Measurements from ENCODE around the gene ARHGAP30.
"Not testable (repeated sequence)": the region's sequence is repeated elsewhere in the genome, so short reads cannot be mapped to it uniquely, and the experiment has no call there.

ARHGAP30 gene

DNA sequence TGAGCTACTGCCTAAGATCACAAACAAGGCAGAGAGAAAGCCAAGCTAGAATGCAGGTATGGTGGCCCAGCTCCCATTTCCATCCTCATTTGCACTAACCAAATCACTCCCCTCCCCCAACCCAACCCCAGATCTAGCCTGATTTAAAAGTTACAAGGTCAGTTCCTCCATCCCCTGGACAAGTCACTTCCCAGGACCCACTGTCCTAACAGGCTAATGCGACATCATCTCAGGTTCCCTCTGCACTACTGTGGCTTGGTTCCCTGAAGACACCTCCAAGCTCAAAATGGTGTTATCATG lies 51.1 kb downstream of the ARHGAP30 start:
- peaks cover 13% of the 10 kb centered on the region for H3K4me1 ChIP-seq (ENCODE audit: insufficient read depth, low read length)
- H3K36me3 ChIP-seq (ENCODE audit: insufficient read depth, low read length) = no peaks in the 10 kb centered on the region
- H2AFZ ChIP-seq (ENCODE audit: low read depth, low read length) = no peak overlapping the region
- H3K4me3 ChIP-seq (ENCODE audit: low read length) = no peak overlapping the region
- H3K9me3 ChIP-seq (ENCODE audit: low read length) = no peaks in the 10 kb centered on the region
- H3K27me3 ChIP-seq (ENCODE audit: insufficient read depth, low read length) = peaks cover 35% of the 10 kb centered on the region

DNA sequence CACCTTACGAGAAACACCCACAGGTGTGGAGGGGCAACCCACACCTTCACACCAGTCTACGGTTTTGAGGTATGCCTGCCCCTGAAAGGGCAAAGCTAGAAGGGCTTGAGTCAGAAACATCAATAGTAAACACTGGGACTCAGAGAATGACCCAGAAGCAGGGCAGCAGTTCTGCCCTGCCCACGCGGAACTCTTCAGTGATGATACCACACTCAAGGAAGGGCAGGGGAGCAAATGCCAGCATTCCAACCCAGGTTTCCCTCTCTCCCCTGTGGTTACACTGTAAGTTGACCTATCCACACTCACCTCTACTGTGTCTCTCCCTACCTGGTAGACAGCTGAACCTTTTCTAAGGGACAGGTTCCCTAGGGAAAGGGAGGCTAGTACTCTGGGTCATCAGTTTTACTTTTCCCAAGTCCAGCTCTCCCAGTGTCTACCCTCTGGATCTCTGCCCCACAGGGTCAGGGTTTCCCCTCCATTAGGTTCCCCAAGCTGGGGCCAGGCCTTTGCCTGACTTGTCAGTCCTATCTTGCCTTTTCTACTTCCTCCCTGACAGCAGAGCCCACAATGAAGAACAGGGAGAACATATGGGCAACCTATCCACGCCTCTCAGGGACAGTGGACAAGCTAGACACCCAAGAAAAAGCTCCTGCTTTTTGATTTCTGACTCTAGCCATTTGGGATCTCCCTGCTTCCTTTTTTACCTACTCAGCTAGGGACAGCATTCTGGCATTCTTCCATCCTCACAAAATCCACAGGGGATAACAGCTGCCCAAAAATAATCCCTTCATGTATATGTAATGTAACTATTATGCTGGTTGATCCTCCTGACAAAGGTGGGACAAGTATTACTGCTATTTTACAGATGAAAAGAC lies 51.7 kb downstream of the ARHGAP30 start:
- H3K9me3 ChIP-seq (ENCODE audit: low read length) = no peaks in the 10 kb centered on the region
- H3K4me1 ChIP-seq (ENCODE audit: insufficient read depth, low read length) = peaks cover 13% of the 10 kb centered on the region
- H2AFZ ChIP-seq (ENCODE audit: low read depth, low read length) = no peak overlapping the region
- H3K4me3 ChIP-seq (ENCODE audit: low read length) = no peak overlapping the region
- H3K36me3 ChIP-seq (ENCODE audit: insufficient read depth, low read length) = no peaks in the 10 kb centered on the region
- peaks cover 35% of the 10 kb centered on the region for H3K27me3 ChIP-seq (ENCODE audit: insufficient read depth, low read length)

DNA sequence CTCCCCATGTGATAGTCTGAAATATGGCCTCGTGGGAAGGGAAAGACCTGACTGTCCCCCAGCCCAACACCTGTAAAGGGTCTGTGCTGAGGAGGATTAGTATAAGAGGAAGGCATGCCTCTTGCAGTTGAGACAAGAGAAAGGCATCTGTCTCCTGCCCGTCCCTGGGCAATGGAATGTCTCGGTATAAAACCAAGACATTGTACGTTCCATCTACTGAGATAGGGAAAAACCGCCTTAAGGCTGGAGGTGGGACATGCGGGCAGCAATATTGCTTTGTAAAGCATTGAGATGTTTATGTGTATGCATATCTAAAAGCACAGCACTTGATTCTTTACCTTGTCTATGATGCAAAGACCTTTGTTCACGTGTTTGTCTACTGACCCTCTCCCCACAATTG lies 52.5 kb downstream of the ARHGAP30 start:
- H3K36me3 ChIP-seq (ENCODE audit: insufficient read depth, low read length); H2AFZ ChIP-seq (ENCODE audit: low read depth, low read length); H3K9me3 ChIP-seq (ENCODE audit: low read length); H3K4me3 ChIP-seq (ENCODE audit: low read length): not testable (repeated sequence)
- Histone ChIP-seq H3K4me1 (ENCODE audit: insufficient read depth, low read length) (peaks cover 13% of the 10 kb centered on the region), H3K27me3 (ENCODE audit: insufficient read depth, low read length) (peaks cover 33% of the 10 kb centered on the region)

DNA sequence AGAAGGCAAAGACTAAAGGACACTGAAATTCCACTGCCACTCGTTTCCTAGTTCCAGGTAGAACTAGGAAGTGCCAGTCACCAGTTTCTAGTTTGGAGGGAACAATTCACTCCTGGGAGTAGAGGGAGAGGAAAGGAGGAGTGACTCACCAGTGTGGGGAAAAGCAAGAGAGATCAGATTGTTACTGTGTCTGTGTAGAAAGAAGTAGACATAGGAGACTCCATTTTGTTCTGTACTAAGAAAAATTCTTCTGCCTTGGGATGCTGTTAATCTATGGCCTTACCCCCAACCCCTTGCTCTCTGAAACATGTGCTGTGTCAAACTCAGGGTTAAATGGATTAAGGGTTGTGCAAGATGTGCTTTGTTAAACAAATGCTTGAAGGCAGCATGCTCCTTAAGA lies 53.0 kb downstream of the ARHGAP30 start:
- H3K4me1 ChIP-seq (ENCODE audit: insufficient read depth, low read length) = peaks cover 13% of the 10 kb centered on the region
- not testable (repeated sequence) for H2AFZ ChIP-seq (ENCODE audit: low read depth, low read length); H3K9me3 ChIP-seq (ENCODE audit: low read length); H3K36me3 ChIP-seq (ENCODE audit: insufficient read depth, low read length); H3K4me3 ChIP-seq (ENCODE audit: low read length)
- peaks cover 28% of the 10 kb centered on the region for H3K27me3 ChIP-seq (ENCODE audit: insufficient read depth, low read length)

DNA sequence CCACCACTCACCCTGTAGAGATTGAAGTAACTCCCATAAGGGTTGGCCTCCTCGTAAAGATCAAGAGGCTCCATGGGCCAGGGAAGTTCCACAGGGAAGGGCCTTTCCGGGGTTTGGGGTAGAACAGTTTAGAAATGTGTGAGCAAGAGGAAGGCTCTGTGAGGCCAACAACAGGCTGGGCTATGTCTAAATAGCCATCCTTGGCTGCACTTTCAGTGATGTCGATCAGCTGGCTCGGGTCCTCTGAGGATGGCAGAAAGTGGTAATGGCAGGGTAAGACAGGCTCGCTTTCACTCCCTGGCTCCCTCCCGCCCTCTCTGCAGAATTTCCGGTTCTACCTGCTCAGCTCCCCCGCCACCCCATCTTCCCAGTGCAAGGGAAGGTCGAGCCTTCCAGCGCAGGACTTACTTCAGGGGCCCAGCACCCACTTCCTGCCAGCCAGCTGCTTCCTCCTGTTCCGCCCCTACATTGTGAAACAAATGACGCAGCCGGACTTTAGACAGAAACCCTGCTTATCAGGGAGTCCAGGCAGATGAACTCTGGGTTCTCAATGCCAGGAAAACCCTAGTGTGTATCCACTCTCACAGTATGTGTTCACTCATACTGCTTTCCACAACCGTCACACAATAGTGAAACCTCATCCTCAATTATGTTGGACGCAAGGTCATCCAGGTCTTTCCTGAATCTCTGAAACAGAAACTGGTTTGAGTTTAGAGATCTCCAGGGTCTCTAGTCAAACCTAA lies 56.0 kb downstream of the ARHGAP30 start:
- no peak overlapping the region for H3K4me3 ChIP-seq (ENCODE audit: low read length)
- H3K4me1 ChIP-seq (ENCODE audit: insufficient read depth, low read length) = no peaks in the 10 kb centered on the region
- H3K27me3 ChIP-seq (ENCODE audit: insufficient read depth, low read length) = peaks cover 3% of the 10 kb centered on the region

DNA sequence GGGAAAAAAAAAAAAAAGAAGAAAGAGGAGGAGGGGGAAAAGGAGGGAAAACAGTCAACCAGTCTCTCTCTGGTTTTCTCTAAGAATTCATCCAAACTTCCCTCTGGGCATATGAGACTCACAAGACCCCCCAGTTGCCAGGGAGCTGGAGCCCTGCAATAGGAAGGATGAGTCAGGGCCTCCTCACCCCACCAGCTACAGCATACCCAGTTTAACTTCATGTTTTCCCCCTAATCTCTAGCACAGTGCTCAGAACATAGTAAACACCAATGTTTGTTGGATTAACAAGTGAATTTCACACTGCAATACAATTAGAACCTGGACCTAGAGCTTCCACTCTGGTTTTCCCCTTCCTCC lies 56.6 kb downstream of the ARHGAP30 start:
- no peaks in the 10 kb centered on the region for H3K9me3 ChIP-seq (ENCODE audit: low read length)
- H3K4me3 ChIP-seq (ENCODE audit: low read length) = no peak overlapping the region
- H3K36me3 ChIP-seq (ENCODE audit: insufficient read depth, low read length) = no peaks in the 10 kb centered on the region
- no peaks in the 10 kb centered on the region for H3K4me1 ChIP-seq (ENCODE audit: insufficient read depth, low read length)
- no peak overlapping the region for H2AFZ ChIP-seq (ENCODE audit: low read depth, low read length)
- H3K27me3 ChIP-seq (ENCODE audit: insufficient read depth, low read length) = peaks cover 3% of the 10 kb centered on the region

More for the DNA sequence above, 56.0 kb downstream of the ARHGAP30 start:
- no peaks in the 10 kb centered on the region for H3K36me3 ChIP-seq (ENCODE audit: insufficient read depth, low read length)
- no peak overlapping the region for H2AFZ ChIP-seq (ENCODE audit: low read depth, low read length)
- no peaks in the 10 kb centered on the region for H3K9me3 ChIP-seq (ENCODE audit: low read length)

DNA sequence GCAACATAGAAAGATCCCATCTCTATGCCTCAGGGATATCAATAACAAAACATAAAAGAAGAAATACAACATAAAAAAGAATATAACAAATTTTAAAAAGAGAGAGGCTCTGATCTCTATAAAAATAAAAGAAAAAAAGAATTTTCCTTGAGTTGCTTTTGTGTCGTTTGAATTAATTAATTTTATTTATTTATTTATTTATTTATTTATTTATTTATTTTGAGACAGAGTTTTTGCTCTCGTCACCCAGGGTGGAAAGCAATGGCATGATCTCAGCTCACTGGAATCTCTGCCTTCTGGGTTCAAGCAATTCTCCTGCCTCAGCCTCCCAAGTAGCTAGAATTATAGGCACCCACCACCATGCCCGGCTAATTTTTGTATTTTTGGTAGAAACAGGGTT lies 57.3 kb downstream of the ARHGAP30 start:
- Histone ChIP-seq H3K9me3 (ENCODE audit: low read length) (no peaks in the 10 kb centered on the region), H3K36me3 (ENCODE audit: insufficient read depth, low read length) (no peaks in the 10 kb centered on the region), H3K4me3 (ENCODE audit: low read length) (no peak overlapping the region), H3K27me3 (ENCODE audit: insufficient read depth, low read length) (no peaks in the 10 kb centered on the region), H3K4me1 (ENCODE audit: insufficient read depth, low read length) (no peaks in the 10 kb centered on the region), H2AFZ (ENCODE audit: low read depth, low read length) (no peak overlapping the region)

DNA sequence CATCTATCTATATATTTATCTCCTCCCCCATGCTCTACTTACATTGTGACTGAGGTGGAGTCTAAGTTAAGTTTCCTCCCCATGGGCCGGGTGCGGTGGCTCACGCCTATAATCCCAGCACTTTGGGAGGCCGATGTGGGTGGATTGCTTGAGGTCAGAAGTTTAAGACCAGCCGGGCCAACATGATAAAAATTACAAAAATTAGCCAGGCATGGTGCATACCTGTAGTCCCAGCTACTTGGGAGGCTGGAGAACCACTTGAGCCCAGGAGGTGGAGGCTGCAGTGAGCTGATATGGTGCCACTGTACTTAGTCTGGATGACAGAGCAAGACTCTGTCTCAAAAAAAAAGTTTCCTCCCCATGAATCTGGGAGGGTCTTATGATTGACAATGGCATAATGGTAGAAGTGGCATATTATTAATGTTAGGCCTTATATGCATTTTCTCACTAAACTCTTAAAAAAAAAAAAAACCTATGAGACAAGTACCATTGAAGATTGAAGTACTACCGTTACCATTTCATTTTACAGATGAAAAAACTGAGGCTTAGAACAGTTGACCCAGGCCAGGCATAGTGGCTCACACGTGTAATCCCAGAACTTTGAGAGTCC lies 60.0 kb downstream of the ARHGAP30 start:
- H3K4me3 ChIP-seq (ENCODE audit: low read length) = no peak overlapping the region
- no peaks in the 10 kb centered on the region for H3K36me3 ChIP-seq (ENCODE audit: insufficient read depth, low read length)
- no peaks in the 10 kb centered on the region for H3K27me3 ChIP-seq (ENCODE audit: insufficient read depth, low read length)
- H3K4me1 ChIP-seq (ENCODE audit: insufficient read depth, low read length) = no peaks in the 10 kb centered on the region
- no peaks in the 10 kb centered on the region for H3K9me3 ChIP-seq (ENCODE audit: low read length)
- H2AFZ ChIP-seq (ENCODE audit: low read depth, low read length) = no peak overlapping the region

DNA sequence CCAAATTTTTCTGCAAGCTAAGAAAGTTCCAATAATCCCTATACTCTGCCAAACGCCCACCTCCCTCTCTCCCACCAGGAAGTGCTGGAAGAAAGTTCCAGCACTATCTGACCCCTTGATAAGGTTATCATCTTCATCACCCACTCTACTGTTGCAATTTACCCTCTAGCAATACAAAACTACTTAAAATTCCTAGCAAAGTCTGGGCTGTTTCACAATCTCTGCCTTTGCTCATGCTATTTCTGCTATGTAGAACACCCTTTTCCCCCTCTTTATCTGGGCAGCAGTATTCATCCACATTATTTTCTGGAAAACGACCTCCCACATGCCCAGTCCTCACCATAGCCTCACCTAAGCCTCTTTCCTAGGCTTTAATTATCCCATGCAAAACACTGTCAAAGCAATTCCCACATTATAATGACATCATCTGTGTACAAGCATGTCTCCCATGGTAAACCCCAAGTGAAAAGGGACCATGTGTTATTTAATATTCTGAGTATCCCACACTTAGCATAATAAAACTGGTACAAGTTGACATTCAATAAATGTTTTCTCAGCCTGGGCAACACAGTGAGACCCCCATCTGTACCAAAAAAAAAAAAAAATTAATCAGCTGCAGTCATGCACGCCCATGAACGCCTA lies 60.7 kb downstream of the ARHGAP30 start:
- Histone ChIP-seq H3K27me3 (ENCODE audit: insufficient read depth, low read length) (no peaks in the 10 kb centered on the region), H3K4me3 (ENCODE audit: low read length) (no peak overlapping the region), H3K9me3 (ENCODE audit: low read length) (no peaks in the 10 kb centered on the region), H3K4me1 (ENCODE audit: insufficient read depth, low read length) (no peaks in the 10 kb centered on the region), H3K36me3 (ENCODE audit: insufficient read depth, low read length) (no peaks in the 10 kb centered on the region), H2AFZ (ENCODE audit: low read depth, low read length) (no peak overlapping the region)

DNA sequence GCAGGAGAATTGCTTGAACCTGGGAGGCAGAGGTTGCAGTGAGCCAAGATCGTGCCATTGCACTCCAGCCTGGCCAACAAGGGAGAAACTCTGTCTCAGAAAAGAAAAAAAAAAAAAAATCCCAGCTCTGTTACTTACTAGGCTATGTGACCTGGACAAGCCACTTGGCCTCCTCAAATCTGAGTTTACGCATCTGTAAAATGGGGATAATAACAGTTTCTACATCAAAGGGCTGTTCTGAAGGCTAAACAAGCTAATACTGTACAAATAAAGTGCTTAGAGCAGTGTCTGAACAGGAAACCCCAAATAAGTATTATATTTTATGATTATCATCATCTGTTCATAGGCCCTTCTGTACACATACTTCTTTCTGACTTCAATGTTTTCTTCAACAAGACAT lies 62.3 kb downstream of the ARHGAP30 start:
- no peak overlapping the region for H2AFZ ChIP-seq (ENCODE audit: low read depth, low read length)
- no peaks in the 10 kb centered on the region for H3K27me3 ChIP-seq (ENCODE audit: insufficient read depth, low read length)
- H3K9me3 ChIP-seq (ENCODE audit: low read length) = no peaks in the 10 kb centered on the region

DNA sequence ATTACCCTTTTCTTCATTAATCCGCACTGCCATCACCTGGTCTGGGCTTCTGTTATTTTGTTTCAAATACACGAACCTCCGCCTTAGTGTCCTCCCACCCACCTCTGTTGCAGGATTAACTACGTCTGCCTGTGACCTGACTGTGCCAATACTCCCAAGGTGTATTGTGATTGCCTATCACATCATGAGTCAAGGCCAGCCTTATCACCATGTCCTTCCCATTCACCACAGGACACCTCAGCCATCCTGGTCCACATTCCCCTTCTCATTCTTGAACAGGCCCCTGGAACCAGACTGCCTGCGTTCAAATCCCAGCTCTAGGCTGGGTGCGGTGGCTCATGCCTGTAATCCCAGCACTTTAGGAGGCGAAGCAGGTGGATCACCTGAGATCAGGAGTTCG lies 63.1 kb downstream of the ARHGAP30 start:
- H3K36me3 ChIP-seq (ENCODE audit: insufficient read depth, low read length) = no peaks in the 10 kb centered on the region
- no peak overlapping the region for H2AFZ ChIP-seq (ENCODE audit: low read depth, low read length)
- no peaks in the 10 kb centered on the region for H3K4me1 ChIP-seq (ENCODE audit: insufficient read depth, low read length)
- H3K27me3 ChIP-seq (ENCODE audit: insufficient read depth, low read length) = no peaks in the 10 kb centered on the region
- no peak overlapping the region for H3K4me3 ChIP-seq (ENCODE audit: low read length)
- H3K9me3 ChIP-seq (ENCODE audit: low read length) = no peaks in the 10 kb centered on the region

More for the DNA sequence above, 62.3 kb downstream of the ARHGAP30 start:
- Histone ChIP-seq H3K4me1 (ENCODE audit: insufficient read depth, low read length) (no peaks in the 10 kb centered on the region), H3K4me3 (ENCODE audit: low read length) (no peak overlapping the region), H3K36me3 (ENCODE audit: insufficient read depth, low read length) (no peaks in the 10 kb centered on the region)

DNA sequence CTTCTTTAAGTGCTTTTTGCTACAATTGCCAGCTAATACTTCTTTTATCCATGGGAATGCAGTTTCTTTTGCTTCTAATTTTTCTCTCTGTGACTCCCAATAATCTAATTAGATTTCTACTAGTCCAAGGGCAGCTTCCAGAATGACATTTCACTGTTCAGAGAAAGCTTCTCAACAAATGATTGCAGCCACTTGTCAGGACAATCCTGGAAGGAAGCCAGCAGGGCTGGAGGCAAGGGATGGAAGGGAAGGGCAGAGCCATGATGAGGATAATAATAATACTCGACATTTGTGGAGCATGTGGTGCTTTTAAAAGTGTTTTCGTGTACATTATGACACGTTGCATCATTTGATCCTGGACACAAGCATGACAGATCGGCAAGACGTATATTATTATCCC lies 68.2 kb downstream of the ARHGAP30 start:
- H3K4me3 ChIP-seq (ENCODE audit: low read length) = no peak overlapping the region
- H3K36me3 ChIP-seq (ENCODE audit: insufficient read depth, low read length) = no peaks in the 10 kb centered on the region
- H2AFZ ChIP-seq (ENCODE audit: low read depth, low read length) = no peak overlapping the region
- H3K4me1 ChIP-seq (ENCODE audit: insufficient read depth, low read length) = no peaks in the 10 kb centered on the region
- H3K9me3 ChIP-seq (ENCODE audit: low read length) = no peaks in the 10 kb centered on the region
- no peaks in the 10 kb centered on the region for H3K27me3 ChIP-seq (ENCODE audit: insufficient read depth, low read length)
